ENCODE results near the gene NUP37.

Gene NUP37

GRCh38 chr12:102067574-102068258 is 52.2 kb downstream of the NUP37 start:
- TF ChIP-seq CTCF (IDR thresholded peaks at IDR 0.05; ENCODE audit: extremely low read depth, insufficient read depth, missing control alignments), result no peak
- in situ Hi-C loops (cut with MboI; ENCODE audit: low pct_unique_long_range_greater_than_20kb, low sequenced_read_pairs, unreplicated experiment), result no loop called here
- DNase-seq (ENCODE audit: low spot score), result no peak

- in situ Hi-C loops (cut with MboI; ENCODE audit: low pct_unique_long_range_greater_than_20kb, low sequenced_read_pairs, unreplicated experiment), result no loop called here
- no peak for TF ChIP-seq CTCF (IDR thresholded peaks at IDR 0.05; ENCODE audit: extremely low read depth, insufficient read depth, missing control alignments)
- no peak for DNase-seq (ENCODE audit: low spot score)
These were observed 55.4 kb downstream of the NUP37 start for GRCh38 chr12:102064476-102064875.

- no peak for DNase-seq (ENCODE audit: low spot score)
- TF ChIP-seq CTCF (IDR thresholded peaks at IDR 0.05; ENCODE audit: extremely low read depth, insufficient read depth, missing control alignments), result no peak
- in situ Hi-C loops (cut with MboI; ENCODE audit: low pct_unique_long_range_greater_than_20kb, low sequenced_read_pairs, unreplicated experiment), result no loop called here
These were observed 56.8 kb downstream of the NUP37 start for GRCh38 chr12:102063069-102063468.

- no peak for DNase-seq (ENCODE audit: low spot score)
- in situ Hi-C loops (cut with MboI; ENCODE audit: low pct_unique_long_range_greater_than_20kb, low sequenced_read_pairs, unreplicated experiment), result no loop called here
These were observed 57.5 kb downstream of the NUP37 start for GRCh38 chr12:102062419-102062806.

GRCh38 chr12:102061560-102062418 is 58.1 kb downstream of the NUP37 start, which contains the start of gene WASHC3:
WASHC3 (minus strand) TSS chr12:102061991; CDS start chr12:102061962, 29 bp downstream.
- no peak for TF ChIP-seq CTCF (IDR thresholded peaks at IDR 0.05; ENCODE audit: extremely low read depth, insufficient read depth, missing control alignments)
- DNase-seq (ENCODE audit: low spot score), result peak; percentile 81
- in situ Hi-C loops (cut with MboI; ENCODE audit: low pct_unique_long_range_greater_than_20kb, low sequenced_read_pairs, unreplicated experiment), result no loop called here

More at GRCh38 chr12:102062419-102062806, 57.5 kb downstream of the NUP37 start:
- TF ChIP-seq CTCF (IDR thresholded peaks at IDR 0.05; ENCODE audit: extremely low read depth, insufficient read depth, missing control alignments), result no peak

GRCh38 chr12:102061096-102061559 is 58.8 kb downstream of the NUP37 start:
- in situ Hi-C loops (cut with MboI; ENCODE audit: low pct_unique_long_range_greater_than_20kb, low sequenced_read_pairs, unreplicated experiment), result no loop called here
- TF ChIP-seq CTCF (IDR thresholded peaks at IDR 0.05; ENCODE audit: extremely low read depth, insufficient read depth, missing control alignments), result no peak
- peak; percentile 25 for DNase-seq (ENCODE audit: low spot score)
